ENCODE measurements around the gene RANBP3L. TPM values are rescaled to one million over a fixed set of nuclear protein-coding genes. Genes with fewer than 3 reads are reported as not detected.
"Not testable (repeated sequence)": the region's sequence is repeated elsewhere in the genome, so short reads cannot be mapped to it uniquely, and the experiment has no call there.

RANBP3L gene
- total RNA-seq, 1 donor from 2014 or later, result 0.13 TPM

GRCh38 chr5:36334315-36334714 is 32.6 kb upstream of the RANBP3L start:
- ATAC-seq (ENCODE audit: low read depth) (no peak), DNase-seq (no peak)
- CTCF ChIA-PET, result interaction anchor here (0.6 kb wide), 1 partner anchor 474 kb away, joined by 3 read pairs; no protein-coding TSS in a partner anchor
- H3K4me3 Mint-ChIP-seq, result no peak overlapping the region
- POLR2A ChIA-PET, result no interaction called here
- no peaks in the 10 kb centered on the region for H3K36me3 Mint-ChIP-seq (ENCODE audit: low read depth)
- no peaks in the 10 kb centered on the region for H3K9me3 Mint-ChIP-seq
- H3K27me3 Mint-ChIP-seq, result peaks cover 8% of the 10 kb centered on the region
- no peaks in the 10 kb centered on the region for H3K4me1 Mint-ChIP-seq
- intact Hi-C loops (cut with micrococcal nuclease), result no loop called here
- H3K27ac Mint-ChIP-seq, result no peak overlapping the region
- no peak for TF ChIP-seq CTCF (IDR thresholded peaks at IDR 0.05)

- H3K36me3 Mint-ChIP-seq (ENCODE audit: low read depth); H3K9me3 Mint-ChIP-seq; POLR2A ChIA-PET; DNase-seq; H3K4me1 Mint-ChIP-seq; H3K27me3 Mint-ChIP-seq; H3K27ac Mint-ChIP-seq; H3K4me3 Mint-ChIP-seq; ATAC-seq (ENCODE audit: low read depth); intact Hi-C loops (cut with micrococcal nuclease); CTCF ChIA-PET: not testable (repeated sequence)
Observed at GRCh38 chr5:36332720-36333119, 31.0 kb upstream of the RANBP3L start.

GRCh38 chr5:36325196-36325595 is 23.5 kb upstream of the RANBP3L start:
- ATAC-seq (ENCODE audit: low read depth) (no peak), DNase-seq (no peak)
- no peak overlapping the region for H3K27ac Mint-ChIP-seq
- CTCF ChIA-PET, result no interaction called here
- no peaks in the 10 kb centered on the region for H3K4me1 Mint-ChIP-seq
- intact Hi-C loops (cut with micrococcal nuclease), result no loop called here
- H3K9me3 Mint-ChIP-seq, result peaks cover 4% of the 10 kb centered on the region
- no peaks in the 10 kb centered on the region for H3K36me3 Mint-ChIP-seq (ENCODE audit: low read depth)
- POLR2A ChIA-PET, result no interaction called here
- no peak overlapping the region for H3K4me3 Mint-ChIP-seq
- no peak for TF ChIP-seq CTCF (IDR thresholded peaks at IDR 0.05)
- H3K27me3 Mint-ChIP-seq, result peaks cover 2% of the 10 kb centered on the region

GRCh38 chr5:36323926-36324781 is 22.5 kb upstream of the RANBP3L start:
- Mint-ChIP-seq H3K4me3 (no peak overlapping the region), H3K27ac (no peak overlapping the region), H3K36me3 (ENCODE audit: low read depth) (no peaks in the 10 kb centered on the region), H3K4me1 (no peaks in the 10 kb centered on the region), H3K9me3 (peaks cover 4% of the 10 kb centered on the region), H3K27me3 (peaks cover 8% of the 10 kb centered on the region)
- ChIA-PET POLR2A (no interaction called here), CTCF (no interaction called here)
- no peak for DNase-seq
- TF ChIP-seq CTCF (IDR thresholded peaks at IDR 0.05), result no peak
- intact Hi-C loops (cut with micrococcal nuclease), result no loop called here
- no peak for ATAC-seq (ENCODE audit: low read depth)

GRCh38 chr5:36312953-36313672 is 11.4 kb upstream of the RANBP3L start:
- Mint-ChIP-seq H3K4me1 (no peaks in the 10 kb centered on the region), H3K36me3 (ENCODE audit: low read depth) (no peaks in the 10 kb centered on the region), H3K27me3 (peaks cover 12% of the 10 kb centered on the region), H3K27ac (no peak overlapping the region), H3K9me3 (no peaks in the 10 kb centered on the region), H3K4me3 (no peak overlapping the region)
- no peak for ATAC-seq (ENCODE audit: low read depth)
- CTCF ChIA-PET, result interaction anchor here (0.9 kb wide), 1 partner anchor 13 kb away, joined by 3 read pairs; no protein-coding TSS in a partner anchor
- no peak for DNase-seq
- POLR2A ChIA-PET, result no interaction called here
- intact Hi-C loops (cut with micrococcal nuclease), result no loop called here
- TF ChIP-seq CTCF (IDR thresholded peaks at IDR 0.05), result no peak

Data from activated B cell treated with CpG ODN at 0.5 μM for 24 hours (primary cell).